Cardiac muscle cell (in vitro differentiated cells and primary cell): ENCODE results near the gene DLGAP1. TPM values are rescaled to one million over a fixed set of nuclear protein-coding genes. Genes with fewer than 3 reads are reported as not detected.

Source experiments
- DNase-seq, 2 donors: peaks; one replicate each; pipeline versions ENCODE4 v3.0.0 to v3.0.0-alpha.2; 2010 to 2017; ENCODE audit warnings: low read depth in 1 of 2, low spot score in 1 of 2
- H3K27ac ChIP-seq: fragments of 200-600 bp; sonication (generic); 2 replicates; pipeline ENCODE4 v1.5.1; 2016
- H3K27me3 ChIP-seq: fragments of 200-600 bp; sonication (generic); 2 replicates; pipeline ENCODE4 v1.6.0; 2016; ENCODE audit warnings: control low read depth
- H3K36me3 ChIP-seq: fragments of 200-600 bp; sonication (generic); 2 replicates; pipeline ENCODE4 v1.5.1; 2016; ENCODE audit warnings: control low read depth
- H3K4me1 ChIP-seq: fragments of 200-600 bp; sonication (generic); 2 replicates; pipeline ENCODE4 v1.8.1; 2017; ENCODE audit warnings: low read depth, mild to moderate bottlenecking, mixed run types
- H3K4me3 ChIP-seq: fragments of 200-600 bp; sonication (generic); 2 replicates; pipeline ENCODE4 v1.5.1; 2016; ENCODE audit warnings: mild to moderate bottlenecking
- H3K9me3 ChIP-seq: fragments of 200-600 bp; sonication (generic); 2 replicates; pipeline ENCODE4 v1.5.1; 2017; ENCODE audit warnings: low read depth, mild to moderate bottlenecking, control low read depth
- polyA plus RNA-seq: library from polyadenylated mRNA; unstranded; fragments of >200 nt; fragmentation: Nextera tagmentation; extraction: Ambion mirVana; gene quantifications from 2 replicates; pipeline ENCODE4 v1.2.1, GENCODE V29; 2016
- total RNA-seq: library from RNA; depleted of rRNA; stranded (reverse); fragments of >200 nt; gene quantifications from 2 replicates; pipeline ENCODE4 v1.2.3, GENCODE V29; 2016
- TF ChIP-seq, protein P1 (sequence below): IDR thresholded peaks from 2 replicates; pipeline ENCODE4 v1.5.1; 2012; ENCODE audit warnings: low read depth, mild to moderate bottlenecking, low read length

The DLGAP1 gene
- total and polyA plus RNA-seq, 2 experiments from 2014 or later, result 2.5 to 7.9 TPM

DNA sequence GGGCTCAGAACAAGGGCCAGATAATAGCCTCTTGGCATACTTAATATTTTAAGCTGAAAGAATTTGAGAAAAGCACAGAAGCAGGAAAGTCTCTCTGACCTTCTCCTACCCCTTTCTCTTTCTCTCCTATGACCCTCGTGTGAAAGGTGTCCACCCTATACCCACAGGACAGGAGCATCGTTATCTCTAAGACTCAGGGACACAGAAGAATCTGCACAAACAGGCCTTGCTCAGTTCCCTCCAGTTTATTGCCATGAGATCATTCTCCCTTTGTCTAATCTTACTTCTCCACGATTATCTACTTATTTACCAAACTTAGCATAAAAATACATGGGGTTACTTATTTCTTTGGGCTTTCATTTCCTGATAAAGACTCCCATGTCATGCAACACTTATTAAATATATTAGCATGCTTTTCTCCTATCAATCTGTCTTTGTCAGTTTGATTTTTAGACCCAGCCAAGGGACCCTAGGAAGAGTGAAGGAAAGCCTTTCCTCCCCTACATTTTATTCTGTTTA is 370.7 kb downstream of the DLGAP1 start:
- H3K4me3 ChIP-seq, result no peak overlapping the region
- no peaks in the 10 kb centered on the region for H3K9me3 ChIP-seq
- H3K36me3 ChIP-seq, result no peaks in the 10 kb centered on the region
- H3K27ac ChIP-seq, result no peak overlapping the region
- DNase-seq, result no peak
- H3K27me3 ChIP-seq, result no peaks in the 10 kb centered on the region
- peaks cover 18% of the 10 kb centered on the region for H3K4me1 ChIP-seq
- TF ChIP-seq, protein P1, sequence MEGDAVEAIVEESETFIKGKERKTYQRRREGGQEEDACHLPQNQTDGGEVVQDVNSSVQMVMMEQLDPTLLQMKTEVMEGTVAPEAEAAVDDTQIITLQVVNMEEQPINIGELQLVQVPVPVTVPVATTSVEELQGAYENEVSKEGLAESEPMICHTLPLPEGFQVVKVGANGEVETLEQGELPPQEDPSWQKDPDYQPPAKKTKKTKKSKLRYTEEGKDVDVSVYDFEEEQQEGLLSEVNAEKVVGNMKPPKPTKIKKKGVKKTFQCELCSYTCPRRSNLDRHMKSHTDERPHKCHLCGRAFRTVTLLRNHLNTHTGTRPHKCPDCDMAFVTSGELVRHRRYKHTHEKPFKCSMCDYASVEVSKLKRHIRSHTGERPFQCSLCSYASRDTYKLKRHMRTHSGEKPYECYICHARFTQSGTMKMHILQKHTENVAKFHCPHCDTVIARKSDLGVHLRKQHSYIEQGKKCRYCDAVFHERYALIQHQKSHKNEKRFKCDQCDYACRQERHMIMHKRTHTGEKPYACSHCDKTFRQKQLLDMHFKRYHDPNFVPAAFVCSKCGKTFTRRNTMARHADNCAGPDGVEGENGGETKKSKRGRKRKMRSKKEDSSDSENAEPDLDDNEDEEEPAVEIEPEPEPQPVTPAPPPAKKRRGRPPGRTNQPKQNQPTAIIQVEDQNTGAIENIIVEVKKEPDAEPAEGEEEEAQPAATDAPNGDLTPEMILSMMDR, result no peak

DNA sequence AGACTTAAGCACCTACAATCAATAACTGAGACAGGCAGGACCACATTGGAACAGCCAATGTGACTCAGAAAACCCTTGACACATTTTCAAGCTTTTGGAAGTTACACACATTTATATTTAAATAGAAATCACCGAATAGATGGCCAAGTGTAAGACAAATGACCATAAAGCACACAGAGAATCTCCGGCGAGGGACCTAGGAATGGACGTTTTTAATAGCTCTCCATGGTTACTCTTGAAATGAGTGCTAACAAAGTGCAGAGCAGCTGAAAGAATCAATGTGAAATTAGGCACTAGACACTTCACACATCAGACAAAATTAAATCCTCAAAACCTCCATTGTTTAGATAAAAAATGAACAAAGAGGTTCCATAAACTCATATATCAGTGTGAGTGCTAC is 376.9 kb downstream of the DLGAP1 start:
- Histone ChIP-seq H3K4me1 (no peaks in the 10 kb centered on the region), H3K36me3 (no peaks in the 10 kb centered on the region), H3K9me3 (no peaks in the 10 kb centered on the region), H3K4me3 (no peak overlapping the region), H3K27ac (no peak overlapping the region), H3K27me3 (no peaks in the 10 kb centered on the region)
- TF ChIP-seq, protein P1, result no peak
- DNase-seq, result no peak

DNA sequence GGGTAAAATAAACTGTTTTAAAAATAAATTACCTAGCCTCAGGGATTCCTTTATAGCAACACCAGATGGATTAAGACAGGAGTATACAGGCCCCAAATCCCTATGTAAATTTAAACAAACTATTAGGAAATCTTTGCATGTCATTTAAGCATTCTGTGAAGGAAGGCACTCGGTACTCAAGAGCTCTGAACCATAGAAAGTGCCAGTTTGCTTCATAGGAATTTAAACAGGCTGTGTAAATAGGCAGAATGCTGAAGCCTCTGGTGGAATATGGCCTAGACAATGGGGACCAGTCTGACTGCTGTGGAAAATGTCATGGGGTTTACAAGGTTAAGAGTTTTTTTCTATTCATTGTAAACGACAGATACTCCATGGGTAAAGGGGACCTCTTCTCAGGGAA is 377.4 kb downstream of the DLGAP1 start:
- Histone ChIP-seq H3K4me3 (no peak overlapping the region), H3K4me1 (no peaks in the 10 kb centered on the region), H3K36me3 (no peaks in the 10 kb centered on the region), H3K27me3 (no peaks in the 10 kb centered on the region), H3K27ac (no peak overlapping the region), H3K9me3 (no peaks in the 10 kb centered on the region)
- DNase-seq, result no peak
- TF ChIP-seq, protein P1, result no peak

DNA sequence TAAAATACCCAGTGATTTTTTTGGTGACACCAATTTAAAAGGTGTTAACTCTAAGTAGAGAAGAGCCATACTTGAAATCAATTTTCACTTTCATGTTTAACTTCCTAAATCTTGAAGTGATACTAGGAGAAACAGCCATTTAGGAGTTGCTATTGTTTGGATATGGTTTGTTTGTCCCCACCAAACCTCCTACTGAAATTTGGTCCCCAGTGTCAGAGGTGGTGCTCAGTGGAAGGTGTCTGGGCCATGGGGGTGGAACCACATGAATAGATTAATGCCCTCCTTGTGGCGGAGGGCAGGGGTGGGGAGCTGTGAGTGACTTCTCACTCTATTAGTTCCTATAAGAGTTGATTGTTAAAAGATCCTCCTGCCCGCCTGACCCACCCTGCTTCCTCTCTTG is 377.9 kb downstream of the DLGAP1 start:
- no peak overlapping the region for H3K27ac ChIP-seq
- H3K27me3 ChIP-seq, result no peaks in the 10 kb centered on the region
- no peak for DNase-seq
- no peak overlapping the region for H3K4me3 ChIP-seq
- no peaks in the 10 kb centered on the region for H3K36me3 ChIP-seq
- H3K9me3 ChIP-seq, result no peaks in the 10 kb centered on the region
- TF ChIP-seq, protein P1, result no peak
- no peaks in the 10 kb centered on the region for H3K4me1 ChIP-seq

DNA sequence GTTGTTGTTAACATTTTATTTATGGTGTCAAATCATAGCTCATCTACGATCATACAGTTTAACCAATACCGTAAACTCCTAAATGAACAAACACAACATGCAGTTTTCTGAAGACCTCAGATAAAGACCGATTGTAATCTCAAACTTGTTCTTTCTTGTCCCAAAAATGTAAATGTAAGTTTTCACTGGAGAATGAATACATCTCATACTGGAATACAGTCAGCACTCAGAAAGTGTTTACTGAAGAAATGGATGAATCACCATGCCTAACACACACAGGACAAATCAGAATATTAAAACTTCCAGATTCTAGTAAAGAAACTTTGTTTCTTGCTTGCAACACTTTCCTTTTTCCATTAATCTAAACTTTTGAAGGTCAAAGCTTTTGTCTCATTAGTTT is 380.5 kb downstream of the DLGAP1 start:
- DNase-seq, result no peak
- H3K9me3 ChIP-seq, result no peaks in the 10 kb centered on the region

More for the DNA sequence above, 380.5 kb downstream of the DLGAP1 start:
- no peak overlapping the region for H3K27ac ChIP-seq
- no peaks in the 10 kb centered on the region for H3K36me3 ChIP-seq
- TF ChIP-seq, protein P1, result no peak
- H3K27me3 ChIP-seq, result no peaks in the 10 kb centered on the region
- H3K4me1 ChIP-seq, result no peaks in the 10 kb centered on the region
- no peak overlapping the region for H3K4me3 ChIP-seq
